Hematopoietic multipotent progenitor cell treated with erythropoietin and hydrocortisone succinate and interleukin-3 and kit ligand, for 17 days (in vitro differentiated cells): ENCODE measurements around the gene MAST4.
A peak's percentile ranks its signal among the peaks of the same experiment; 100 is the strongest.
"Not testable (repeated sequence)": the region's sequence is repeated elsewhere in the genome, so short reads cannot be mapped to it uniquely, and the experiment has no call there.

Experiments used
- DNase-seq: peaks from one replicate; pipeline ENCODE4 v3.0.0-alpha.2; 2015; ENCODE audit warnings: low spot score

The MAST4 gene

DNA sequence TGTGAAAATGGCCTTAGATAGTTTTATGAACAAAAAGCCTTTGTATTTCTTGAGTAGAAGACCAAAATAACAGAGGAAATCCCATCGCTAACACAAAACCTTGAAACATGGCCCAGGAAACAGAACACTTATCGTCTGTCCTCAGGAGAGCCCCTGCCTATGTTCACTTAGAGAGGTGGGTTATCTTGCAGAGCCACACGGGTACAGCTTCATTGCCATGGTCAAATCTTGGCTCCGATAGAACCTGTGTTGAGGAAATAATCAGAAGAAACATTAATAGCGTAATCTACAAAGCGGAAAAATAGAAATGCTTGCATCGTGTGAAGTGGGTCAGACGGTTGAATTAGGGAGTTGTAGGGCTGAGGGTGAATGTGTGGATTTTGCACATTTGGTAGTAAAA is 216.1 kb downstream of the MAST4 start:
- no peak for DNase-seq

DNA sequence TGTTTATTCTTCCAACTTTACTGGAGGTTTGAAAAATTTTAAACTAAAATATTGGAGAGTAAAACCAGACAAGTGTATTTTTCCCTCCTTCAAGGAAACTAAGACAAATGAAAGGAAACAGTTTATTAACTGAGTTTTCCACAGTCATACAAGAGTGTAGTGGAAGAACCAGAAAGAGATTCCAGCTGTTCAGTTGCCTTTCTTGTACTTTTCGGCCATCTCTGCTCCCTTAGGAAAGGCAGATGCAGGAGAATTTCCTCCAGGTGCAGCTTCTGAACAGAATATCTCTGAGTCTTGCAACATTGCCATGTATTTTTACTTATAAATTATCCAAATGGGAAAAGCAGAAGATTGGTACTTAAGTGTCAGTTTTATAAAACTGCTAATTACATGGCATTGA is 217.1 kb downstream of the MAST4 start:
- no peak for DNase-seq

DNA sequence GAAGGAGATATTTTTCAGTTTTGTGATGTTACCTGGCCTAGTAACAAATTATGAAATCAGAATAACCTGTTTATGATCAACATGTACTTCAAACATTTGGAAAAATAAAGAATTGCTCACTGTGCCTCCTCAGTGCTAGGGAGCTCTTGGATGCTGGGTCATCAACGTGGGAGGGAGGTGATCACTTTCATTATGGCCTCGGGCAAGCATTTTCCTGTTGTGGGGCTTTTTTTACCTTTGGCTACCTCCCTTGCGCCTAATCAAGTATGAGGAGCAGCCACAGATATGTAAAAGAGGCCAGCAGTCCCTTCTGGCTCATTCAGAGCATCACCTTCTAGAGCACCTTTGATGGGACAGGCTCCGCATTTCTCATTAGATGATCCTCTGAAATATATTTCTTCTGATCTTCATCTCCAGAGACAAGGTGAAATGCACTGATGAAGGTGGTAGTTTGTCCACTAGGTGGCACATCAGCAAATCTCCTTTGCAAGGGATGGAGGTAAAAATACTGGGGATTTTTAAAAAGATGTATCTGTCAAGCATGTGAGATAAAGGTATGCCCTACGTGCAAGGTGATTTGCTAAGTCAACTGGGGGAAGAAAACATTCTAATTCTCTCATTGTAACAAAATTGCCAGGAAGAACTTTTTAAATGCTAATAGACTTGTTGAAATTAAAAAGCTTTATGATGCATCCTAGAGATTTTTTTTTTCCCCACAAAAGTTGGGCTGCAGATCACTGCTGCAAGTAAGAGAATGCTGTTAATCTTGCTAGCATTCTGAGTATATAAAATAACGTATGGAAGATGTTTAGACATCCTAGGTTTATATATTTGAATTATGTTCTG is 218.2 kb downstream of the MAST4 start:
- DNase-seq = peak; percentile 38

DNA sequence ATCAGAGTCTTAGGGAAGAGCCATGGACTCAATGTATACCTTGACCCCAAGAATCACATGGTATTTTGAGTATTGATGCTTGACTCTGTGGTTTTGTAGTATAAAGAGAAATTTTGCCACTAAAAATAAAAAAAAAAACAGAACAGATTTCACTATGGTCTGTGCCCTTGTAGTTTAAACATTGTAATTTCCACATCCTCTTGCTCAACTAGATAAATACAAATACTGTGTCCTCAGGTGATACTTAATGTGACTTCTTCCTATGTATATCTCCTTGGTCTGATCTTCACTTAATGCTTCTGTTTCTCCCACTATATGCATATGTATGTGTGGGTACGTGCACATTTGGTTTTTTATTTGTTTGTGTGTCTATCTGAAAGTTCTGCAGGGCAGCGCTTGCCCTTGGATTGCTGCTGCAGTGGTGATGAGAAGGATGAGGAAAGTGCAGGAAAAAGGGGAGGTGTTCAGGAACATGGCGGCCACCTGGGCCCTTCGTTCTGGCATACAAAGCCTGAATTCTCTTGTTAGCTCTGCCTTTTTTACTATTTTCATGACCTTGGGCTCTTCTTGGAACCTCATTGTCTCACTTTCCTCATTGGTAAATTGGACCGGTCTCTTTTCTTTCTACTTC is 222.2 kb downstream of the MAST4 start:
- no peak for DNase-seq

DNA sequence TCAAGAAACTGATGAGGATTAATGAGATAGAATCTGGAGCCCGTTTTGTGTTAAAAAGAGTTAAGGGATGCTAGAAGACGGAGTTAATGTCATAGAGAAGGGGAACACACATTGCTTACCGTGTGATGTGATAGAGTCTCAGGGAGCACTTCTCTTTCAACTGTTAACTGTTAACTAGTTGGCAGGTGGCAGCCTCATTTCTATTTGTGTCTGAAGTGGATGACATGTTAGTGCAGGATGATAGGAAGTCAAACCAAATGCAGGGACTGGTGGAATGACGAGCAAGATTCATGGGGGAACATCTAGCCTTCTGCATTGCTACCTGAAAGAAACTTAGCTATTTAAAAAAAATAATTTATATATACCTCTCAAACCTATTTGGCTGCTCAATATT is 222.7 kb downstream of the MAST4 start:
- DNase-seq = no peak

DNA sequence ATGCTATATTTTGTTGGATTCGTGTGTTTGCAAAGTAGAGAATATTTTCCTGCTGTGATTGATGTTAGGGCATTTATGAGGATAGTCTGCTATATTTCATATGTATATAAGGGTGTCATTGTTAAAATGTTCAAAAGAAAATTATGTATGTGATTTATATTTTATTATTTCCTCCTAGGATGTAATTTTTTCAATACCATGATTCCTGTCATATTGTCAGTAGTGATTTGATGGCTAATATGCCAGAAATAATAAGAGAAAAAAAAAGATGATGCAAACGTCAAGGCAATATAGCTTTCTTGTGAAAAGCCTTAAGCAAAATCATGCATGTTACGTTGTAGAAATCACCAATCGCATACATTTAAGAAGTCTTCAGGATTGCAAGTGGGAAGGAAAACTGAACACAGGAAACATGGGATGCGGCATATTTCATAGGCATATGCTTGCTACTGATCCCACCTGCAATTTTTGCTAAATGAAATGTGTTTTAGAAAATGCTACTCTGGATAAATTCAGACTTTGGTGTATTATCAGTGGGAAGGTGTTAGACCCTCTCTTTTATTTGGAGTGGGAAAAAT is 224.5 kb downstream of the MAST4 start:
- no peak for DNase-seq

DNA sequence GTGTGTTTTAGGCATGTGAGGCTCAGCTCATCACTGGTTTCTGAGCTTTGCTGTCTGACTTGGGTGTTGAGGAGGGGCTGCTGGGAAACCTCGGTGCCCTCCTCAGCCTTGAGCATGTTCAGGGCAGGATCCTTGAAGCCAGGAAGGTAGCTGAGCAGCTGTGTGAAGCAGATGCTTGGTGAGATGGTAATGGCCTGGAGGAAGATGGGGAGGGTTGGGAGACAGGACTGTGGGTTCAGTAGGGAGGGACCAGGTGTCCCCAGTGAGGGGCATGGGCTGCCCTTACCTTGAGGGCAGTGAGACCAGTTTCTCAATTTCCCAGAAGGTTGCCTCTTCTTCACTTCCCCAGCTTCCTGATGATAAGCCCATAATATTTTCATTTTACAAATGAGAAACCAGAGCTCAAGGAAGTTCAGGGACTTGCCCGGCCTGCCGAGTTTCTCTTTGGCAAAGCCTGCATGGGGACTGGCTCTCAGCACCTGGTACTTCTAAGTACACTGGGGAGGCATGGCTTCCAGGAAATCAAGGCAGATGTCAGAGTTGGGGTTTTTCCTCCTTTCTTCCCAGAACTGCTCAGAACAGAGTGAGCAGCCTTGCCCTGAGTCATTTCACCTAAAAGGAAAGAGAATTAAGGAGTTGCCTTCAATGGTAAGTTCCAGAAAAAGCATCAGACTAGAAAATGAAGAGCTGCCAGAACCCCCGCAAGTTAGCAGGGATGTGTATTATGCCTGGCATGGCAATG is 225.7 kb downstream of the MAST4 start:
- no peak for DNase-seq

DNA sequence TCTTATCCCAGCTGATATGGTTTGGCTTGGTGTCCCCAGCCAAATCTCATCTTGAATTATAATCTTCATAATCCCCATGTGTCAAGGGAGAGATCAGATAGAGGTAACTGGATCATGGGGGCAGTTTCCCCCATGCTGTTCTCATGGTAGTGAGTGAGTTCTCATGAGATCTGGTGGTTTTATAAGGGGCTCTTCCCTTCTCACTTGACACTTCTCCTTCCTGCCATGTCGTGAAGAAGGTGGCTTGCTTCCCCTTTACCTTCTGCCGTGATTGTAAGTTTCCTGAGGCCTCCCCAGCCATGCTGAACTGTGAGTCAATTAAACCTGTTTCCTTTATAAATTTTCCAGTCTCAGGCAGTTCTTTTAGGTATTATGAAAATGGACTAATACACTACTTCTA is 226.7 kb downstream of the MAST4 start:
- DNase-seq = not testable (repeated sequence)

DNA sequence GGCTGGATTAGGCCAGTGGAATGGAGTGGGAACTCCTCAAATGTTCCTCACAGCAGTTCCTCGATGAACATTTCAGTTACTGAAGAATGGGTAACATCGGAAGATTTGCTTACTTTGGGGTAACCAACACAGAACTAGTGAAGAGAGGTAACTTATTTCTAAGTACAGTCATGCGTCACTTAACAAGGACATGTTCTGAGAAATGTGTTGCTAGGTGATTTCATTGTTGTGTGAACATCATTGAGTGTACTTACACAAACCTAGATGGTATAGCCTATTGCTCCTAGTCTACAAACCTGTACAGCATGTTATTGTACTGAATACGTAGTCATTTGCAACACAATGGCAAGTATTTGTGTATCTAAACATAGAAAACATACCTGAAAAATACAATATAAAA is 228.3 kb downstream of the MAST4 start:
- no peak for DNase-seq

DNA sequence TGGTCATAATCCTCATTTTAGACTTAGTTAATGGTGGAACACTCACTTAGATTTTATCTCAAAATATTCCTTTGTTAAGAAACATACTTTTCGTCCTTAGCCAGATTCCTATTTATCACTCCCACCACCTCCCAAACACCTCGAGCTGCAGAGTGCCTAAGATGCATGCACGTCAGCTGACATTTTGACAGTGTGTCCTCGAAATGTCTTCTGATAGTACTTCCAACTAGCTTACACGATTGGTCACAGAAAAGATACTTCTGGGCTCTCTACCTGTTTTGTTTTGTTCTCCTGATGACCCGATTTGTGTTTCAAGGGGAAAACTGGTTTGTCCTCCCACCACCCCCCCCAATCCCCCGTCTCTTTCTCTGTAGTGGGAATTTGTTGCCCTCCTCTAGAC is 230.1 kb downstream of the MAST4 start:
- DNase-seq = no peak

DNA sequence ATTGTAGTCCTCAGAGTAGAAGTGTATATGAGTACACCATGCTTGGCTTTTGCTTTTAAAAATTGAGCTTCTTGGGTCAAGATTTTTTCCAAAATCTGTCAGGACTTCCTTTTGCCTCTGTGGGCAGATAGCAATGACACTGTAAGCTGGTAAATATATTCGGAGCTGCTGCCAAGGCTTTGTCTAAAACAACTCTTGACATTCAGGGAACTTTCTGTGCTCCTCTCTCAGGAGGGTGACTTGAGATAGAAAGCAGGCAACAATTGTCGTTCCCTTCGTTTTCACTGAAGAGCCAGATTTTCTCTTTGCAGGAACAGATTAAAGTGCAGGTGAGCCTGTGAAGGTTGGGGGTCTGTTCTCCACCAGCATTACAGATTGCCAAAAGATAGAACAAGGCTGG is 230.5 kb downstream of the MAST4 start:
- DNase-seq = no peak

DNA sequence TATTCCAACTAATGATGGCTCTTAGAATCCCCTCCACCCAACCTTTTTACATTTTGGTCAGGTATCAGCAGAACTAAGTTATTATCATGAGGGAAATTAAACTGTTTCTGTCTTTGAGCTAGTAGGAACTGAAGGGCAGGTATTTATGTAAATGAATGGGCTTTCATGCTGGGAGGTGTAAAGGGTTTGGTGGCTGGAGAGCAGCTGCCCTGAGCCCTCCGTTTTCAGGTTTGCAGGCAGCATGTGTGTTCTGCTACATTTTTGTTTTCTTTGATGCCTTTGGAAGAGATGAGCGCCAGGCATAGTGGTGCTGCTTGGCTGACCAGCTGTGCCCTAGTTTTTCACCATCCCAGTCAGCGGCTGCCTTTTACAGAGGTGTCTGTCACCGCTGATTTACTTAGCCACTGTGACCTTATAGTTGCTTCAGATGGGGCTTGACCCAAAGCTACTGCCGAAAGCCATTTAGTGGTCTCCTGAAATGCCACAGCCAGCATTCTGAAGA is 231.9 kb downstream of the MAST4 start:
- DNase-seq = no peak

DNA sequence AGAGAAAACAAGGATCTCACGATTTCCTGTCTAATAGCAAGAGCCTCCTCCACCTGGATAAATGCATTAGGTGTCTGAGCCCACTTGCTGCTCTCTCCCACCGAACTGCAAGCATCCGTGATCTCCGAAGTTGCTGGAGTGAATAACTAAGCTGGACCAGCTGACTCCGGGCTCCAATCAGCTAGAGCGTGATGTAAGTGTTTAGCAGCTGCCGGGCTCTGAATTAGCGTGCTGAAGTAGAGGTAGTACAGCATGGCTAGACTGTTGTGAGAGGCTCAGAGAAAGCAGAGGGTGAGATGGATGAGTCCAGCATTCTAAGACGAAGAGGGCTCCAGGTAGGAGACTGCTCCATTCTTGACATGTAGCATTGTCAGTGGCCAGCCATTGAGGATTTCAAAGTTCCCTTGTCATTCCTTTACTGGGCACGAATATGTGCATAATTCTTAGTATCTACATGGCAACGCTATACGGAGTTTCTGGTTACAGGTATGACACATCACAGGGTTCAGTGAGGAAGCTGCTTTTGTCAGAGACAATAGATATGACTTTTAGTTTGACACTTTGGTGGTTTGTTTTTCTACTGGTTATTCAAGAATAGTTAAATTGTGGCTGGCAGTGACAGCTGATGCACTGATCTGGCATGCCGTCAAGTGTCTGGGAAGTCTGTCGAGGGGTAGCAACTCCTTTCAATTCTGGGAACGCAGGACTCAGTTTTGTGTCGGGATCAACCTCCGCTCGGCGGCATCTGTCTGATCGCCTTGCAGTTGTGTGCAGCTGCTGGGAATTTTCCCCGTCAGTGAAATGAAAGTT is 232.6 kb downstream of the MAST4 start:
- DNase-seq = peak; percentile 40

DNA sequence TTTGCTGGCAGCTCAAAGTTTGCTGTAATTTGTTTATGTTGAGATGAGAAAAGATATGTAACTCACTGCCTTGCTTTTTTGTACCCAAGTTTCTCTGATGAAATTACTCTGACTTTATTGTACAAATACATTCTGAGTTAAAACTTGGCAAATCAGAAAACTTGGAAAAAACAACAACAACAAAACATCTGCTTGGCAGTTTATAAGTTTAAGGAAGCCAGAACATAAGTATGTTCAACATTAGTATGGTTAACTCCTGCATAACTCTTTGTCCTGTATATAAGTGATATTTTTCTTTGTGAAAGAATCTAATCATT is 233.1 kb downstream of the MAST4 start:
- DNase-seq = no peak

DNA sequence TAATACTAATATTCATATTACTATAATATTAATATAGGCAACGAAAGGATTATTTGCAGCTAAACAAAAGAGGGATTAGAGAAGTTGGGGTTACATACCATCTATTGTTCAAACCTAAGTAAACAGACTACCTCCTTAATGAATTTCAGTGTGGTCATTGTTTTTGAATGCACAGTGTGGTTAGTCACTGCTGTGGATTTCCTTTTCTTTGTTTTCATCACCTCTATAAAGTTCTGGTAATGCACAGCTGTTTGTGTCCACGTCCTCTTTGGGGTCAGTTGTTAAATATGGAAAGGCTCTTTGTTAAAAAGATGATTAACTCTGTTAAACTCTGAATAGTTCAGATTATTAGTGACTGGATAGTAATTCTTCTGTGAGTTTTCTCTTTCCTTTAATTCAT is 233.6 kb downstream of the MAST4 start:
- DNase-seq = no peak

DNA sequence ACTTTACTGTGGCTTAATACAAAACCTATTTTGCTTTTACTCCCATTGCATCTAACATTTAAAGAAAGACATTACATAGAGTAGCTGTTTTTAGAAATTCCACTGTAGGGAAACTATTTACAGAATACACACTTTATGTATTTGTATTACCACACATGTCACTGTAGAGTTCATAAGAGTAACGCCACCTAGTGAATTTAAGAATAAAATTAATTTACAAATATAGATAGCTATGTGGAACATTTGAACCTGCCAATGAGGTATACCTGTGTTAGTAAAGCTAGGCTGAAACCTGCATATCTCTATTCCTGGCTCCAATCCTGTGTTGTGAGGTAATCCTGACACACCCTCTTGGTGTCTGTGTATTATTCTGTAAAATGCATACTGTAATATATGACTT is 234.4 kb downstream of the MAST4 start:
- DNase-seq = peak; percentile 12

DNA sequence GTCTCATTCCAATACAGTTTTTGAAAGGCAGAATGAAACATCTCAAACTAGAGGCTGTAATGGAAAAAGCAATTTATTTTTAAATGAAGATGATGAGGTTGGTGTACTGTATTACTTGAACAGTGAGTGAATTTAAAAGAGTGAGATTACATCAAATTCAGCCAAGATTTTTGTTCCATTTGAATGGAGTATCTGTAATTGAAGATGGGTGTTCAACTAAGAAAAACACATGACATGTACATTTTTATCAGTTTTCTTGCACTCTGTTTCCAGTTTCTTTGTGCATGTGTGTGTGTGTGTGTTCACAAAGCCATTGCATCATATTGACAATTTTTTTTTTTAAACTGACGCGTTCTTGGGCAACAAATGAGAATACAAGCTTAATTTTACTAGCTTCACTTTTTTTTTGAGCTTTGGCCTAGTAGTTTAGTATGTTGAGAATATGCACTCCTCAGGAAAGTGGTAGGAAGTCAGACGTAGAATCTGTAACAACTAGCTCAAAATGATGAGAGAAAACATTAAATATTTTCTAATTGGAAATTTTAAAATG is 243.5 kb downstream of the MAST4 start:
- no peak for DNase-seq

DNA sequence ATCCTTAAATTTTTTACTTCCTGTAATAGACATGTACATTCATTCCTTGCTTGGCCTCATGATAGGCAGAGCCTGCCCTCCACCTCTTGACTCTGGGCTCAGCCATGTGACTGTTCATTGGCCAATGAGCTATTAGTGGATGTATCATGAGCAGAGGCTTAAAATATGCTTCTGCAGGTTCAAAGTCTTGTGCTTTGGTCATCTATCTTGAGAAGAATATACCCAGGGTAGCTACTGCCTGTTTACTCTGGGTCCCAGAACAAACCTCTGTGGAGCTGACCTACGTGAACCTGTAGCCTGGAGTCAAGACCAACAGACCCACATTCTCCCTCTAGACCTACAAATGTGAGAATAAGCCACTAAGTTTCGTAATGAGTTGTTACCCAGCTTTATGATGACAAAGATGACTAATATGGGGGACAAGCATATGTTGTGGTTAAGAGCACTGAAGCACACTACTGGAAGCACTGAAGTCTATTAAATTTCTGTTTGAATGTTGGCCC is 244.4 kb downstream of the MAST4 start:
- DNase-seq = no peak

DNA sequence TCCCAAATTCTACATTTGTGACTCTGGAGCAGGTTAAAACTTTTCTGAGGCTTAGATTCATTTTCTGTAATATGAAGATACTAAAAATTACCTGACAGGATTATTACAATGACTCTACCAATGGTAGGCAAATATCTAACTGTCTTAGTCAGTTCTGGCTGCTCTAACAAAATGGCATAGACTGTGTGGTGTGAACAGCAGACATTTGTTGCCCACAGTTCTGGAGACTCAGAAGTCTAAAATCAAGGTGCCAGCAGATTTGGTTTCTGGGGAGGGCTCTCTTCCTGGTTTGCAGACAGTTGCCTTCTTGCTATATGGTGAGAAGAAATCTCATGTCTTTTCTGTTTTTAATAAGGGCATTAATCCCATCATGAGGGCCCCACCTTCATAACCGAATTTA is 245.1 kb downstream of the MAST4 start:
- DNase-seq = no peak

DNA sequence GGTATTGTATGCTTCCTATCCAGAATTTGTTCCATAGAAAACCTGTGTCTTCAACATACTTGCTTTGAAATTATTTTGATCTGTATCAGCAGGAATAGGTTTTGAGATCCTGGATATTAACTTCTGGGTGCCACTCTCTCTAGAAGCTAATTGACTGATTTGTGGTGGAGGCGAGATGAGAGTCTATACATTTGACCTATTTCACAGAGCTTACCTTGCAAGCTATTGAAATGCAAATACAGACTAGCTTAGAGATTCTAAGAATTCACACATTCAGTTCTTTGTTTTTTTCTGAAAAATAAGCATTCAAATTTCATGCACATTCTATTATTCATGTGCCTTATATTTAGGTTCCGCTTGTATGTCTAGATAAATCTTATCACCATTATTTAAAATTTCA is 246.3 kb downstream of the MAST4 start:
- no peak for DNase-seq

DNA sequence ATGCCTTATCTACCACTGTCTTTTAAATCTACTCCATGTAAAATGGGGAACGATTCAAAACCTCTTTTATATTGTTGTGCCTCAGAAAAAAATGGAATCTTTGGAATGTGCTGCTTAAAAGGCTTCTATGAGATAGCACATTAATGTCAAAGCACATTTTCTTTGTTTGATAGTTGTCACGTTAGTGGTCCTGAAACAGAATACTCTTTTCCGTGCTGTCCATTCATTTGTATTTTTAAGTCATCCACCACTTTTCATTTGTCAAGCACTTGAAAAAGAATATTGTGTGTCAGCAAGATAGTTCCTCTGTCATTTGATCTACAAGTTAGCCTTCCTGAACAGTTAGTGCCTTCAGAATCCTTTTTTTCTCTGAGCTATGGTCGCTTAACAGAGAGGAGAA is 246.9 kb downstream of the MAST4 start:
- DNase-seq = no peak
